ENCODE data around the gene GSG1L.

DNA sequence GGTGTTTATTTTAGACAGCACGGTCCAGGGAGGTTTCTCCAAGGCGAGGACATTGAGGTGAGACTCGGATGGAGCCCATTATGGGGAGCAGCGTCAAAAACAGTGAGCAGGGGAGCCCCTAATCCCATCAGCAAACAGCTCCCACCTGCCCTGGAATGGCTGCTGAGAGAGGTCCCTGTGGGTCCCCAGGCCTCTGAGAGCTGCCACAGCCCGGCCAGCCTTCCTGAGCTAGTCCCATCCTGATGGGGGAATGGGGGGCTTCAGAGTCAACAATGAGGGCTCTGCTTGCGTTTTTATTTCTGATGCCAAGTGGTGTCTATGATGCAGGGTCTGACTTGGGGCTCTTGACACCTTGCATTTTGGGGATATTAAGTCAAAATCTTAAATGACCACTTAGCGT, 128.4 kb downstream of the GSG1L start:
- no peak for TF ChIP-seq MAX (CRISPR knock-in tag; IDR thresholded peaks at IDR 0.05)
- no peak for TF ChIP-seq SIN3B (IDR thresholded peaks at IDR 0.05; ENCODE audit: low read depth)
- TF ChIP-seq PYGO2 (tag; IDR thresholded peaks at IDR 0.05): no peak
- TF ChIP-seq E4F1 (CRISPR knock-in tag; IDR thresholded peaks at IDR 0.05; ENCODE audit: borderline replicate concordance): no peak
- TF ChIP-seq FOS (IDR thresholded peaks at IDR 0.05; ENCODE audit: extremely low read depth, insufficient read length): no peak

Measured in K562 (cell line).